ENCODE data around the gene CAPZA2. TPM values are rescaled to one million over a fixed set of nuclear protein-coding genes. Genes with fewer than 3 reads are reported as not detected.

CAPZA2 gene
- total RNA-seq, 1 experiment from 2014 or later: 157 TPM

DNA sequence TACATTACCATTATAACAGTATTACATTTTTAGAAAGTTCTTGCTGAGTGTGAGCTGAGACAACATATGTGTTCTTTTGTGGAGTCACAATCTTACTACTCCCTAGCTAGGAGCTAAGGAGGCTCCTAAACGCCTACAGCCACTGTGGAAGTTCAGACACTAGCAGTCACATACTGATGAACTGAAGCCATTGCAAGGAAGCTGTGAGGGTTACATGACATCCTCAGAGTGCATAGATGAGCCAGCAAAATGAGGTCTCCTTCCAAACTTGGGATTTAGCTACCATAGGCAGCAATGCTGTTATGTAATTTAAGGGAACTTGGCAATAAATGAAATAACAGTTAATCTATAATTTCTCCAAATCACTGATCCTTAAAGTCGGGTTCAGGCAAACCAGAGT is 80.1 kb downstream of the CAPZA2 start:
- H3K9me3 ChIP-seq (replicated peaks): no peaks in the 10 kb centered on the region
- no peak for DNase-seq (ENCODE audit: low read depth in 1 of 2, low spot score in 2 of 2)
- no peaks in the 10 kb centered on the region for H3K27me3 ChIP-seq (replicated peaks)
- H3K4me1 ChIP-seq (replicated peaks): no peaks in the 10 kb centered on the region
- H3K27ac ChIP-seq: no peak overlapping the region
- H3K4me3 ChIP-seq: no peak overlapping the region
- no peaks in the 10 kb centered on the region for H3K36me3 ChIP-seq

DNA sequence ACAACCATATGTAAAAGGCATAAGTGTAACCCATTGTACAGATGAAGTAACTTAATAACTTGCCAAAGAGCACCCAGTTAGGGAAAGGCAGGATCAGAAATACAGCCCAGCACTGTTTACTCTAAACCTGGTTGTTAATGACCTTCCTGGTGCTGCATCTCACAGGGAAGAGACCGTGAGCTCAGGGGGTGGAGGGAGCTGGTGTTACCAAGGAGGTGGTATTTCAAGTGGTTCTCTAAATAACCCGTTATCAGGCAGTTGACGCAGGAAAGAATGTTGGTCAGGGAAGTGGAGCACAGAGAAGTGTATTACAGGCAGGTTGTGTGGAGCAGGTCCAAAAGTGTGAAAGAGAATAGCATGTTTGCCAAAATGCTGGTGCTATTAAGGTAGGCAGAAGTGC is 86.5 kb downstream of the CAPZA2 start:
- peaks cover 6% of the 10 kb centered on the region for H3K36me3 ChIP-seq
- DNase-seq (ENCODE audit: low read depth in 1 of 2, low spot score in 2 of 2): no peak
- H3K27me3 ChIP-seq (replicated peaks): no peaks in the 10 kb centered on the region
- no peak overlapping the region for H3K27ac ChIP-seq
- no peak overlapping the region for H3K4me3 ChIP-seq
- H3K9me3 ChIP-seq (replicated peaks): 0 out of 2 replicates have a peak, but pooled peaks cover 2% of the 10 kb centered on the region
- H3K4me1 ChIP-seq (replicated peaks): peaks cover 13% of the 10 kb centered on the region

GRCh38 chr7:116949941-116950801 is 87.8 kb downstream of the CAPZA2 start:
- H3K4me1 ChIP-seq (replicated peaks): peaks cover 19% of the 10 kb centered on the region
- H3K27me3 ChIP-seq (replicated peaks): no peaks in the 10 kb centered on the region
- H3K27ac ChIP-seq: no peak overlapping the region
- DNase-seq (ENCODE audit: low read depth in 1 of 2, low spot score in 2 of 2): no peak
- H3K36me3 ChIP-seq: peaks cover 12% of the 10 kb centered on the region
- H3K4me3 ChIP-seq: no peak overlapping the region
- H3K9me3 ChIP-seq (replicated peaks): 0 out of 2 replicates have a peak, but pooled peaks cover 6% of the 10 kb centered on the region

DNA sequence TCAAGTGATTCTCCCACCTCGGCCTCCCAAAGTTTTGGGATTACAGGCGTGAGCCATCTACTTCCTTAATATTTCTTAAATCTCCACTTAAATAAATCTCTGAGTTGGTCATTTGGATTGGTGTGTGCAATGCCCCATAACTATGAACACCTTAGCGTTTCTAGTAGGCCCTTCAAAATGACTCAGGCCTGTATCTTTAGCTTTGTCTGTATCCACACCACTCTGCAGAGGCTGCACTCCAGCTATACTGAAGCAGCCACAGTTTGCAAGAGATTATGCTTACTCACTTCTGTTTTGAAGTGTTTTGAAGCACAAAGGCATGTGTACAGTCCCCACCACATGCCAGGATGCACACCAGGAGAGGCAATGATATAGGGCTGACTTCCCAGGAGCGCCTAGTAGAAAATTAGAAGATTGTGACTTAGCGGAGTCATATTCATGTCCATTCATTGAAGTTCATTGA is 88.5 kb downstream of the CAPZA2 start:
- Histone ChIP-seq H3K36me3 (peaks cover 12% of the 10 kb centered on the region), H3K4me3 (no peak overlapping the region), H3K27ac (no peak overlapping the region), H3K27me3 (replicated peaks) (no peaks in the 10 kb centered on the region), H3K9me3 (replicated peaks) (0 out of 2 replicates have a peak, but pooled peaks cover 6% of the 10 kb centered on the region), H3K4me1 (replicated peaks) (peaks cover 20% of the 10 kb centered on the region)
- no peak for DNase-seq (ENCODE audit: low read depth in 1 of 2, low spot score in 2 of 2)

DNA sequence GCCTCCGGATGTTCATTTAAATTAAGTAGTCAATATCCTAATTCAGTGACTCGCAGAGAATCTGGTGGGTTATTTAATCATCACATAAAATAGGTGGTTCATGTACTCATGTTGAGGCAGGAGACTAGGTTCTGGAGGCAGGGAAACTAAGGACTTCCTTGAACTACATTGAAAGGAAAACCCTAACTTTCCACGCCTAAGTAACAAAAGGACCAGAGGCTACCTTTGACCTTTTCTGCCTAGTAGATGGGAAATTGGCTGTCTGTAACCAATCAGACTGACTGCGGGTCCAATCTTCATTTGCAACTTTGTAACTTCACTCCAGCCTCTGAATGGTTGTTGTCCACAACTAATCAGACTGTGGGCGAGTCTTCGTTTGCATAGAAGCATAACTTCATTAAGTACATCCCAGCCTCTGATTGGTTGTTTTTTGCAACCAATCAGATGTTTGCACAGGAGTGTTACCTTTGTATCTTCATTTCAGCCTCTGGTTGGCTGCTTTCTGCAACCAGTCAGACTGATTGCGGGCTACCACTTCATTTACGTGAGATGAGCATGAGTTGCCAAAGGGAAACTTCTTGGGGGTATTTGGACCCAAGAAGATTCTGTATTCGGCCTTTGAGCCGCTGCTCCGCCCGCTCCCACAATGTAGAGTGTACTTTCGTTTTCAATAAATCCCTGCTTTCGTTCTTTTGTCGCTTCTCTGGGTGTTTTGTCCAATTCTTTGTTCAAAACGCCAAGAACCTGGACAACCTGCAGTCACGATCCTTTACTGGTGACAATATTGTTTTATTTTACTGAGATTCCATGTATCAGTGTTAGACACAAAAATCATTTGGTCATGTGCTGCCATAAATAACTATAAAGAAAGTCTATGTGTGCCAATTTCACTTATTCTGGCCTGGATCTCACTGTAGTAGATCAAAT is 89.2 kb downstream of the CAPZA2 start:
- Histone ChIP-seq H3K9me3 (replicated peaks) (0 out of 2 replicates have a peak, but pooled peaks cover 6% of the 10 kb centered on the region), H3K27me3 (replicated peaks) (no peaks in the 10 kb centered on the region), H3K4me1 (replicated peaks) (peaks cover 20% of the 10 kb centered on the region), H3K4me3 (no peak overlapping the region), H3K27ac (no peak overlapping the region), H3K36me3 (peaks cover 12% of the 10 kb centered on the region)
- DNase-seq (ENCODE audit: low read depth in 1 of 2, low spot score in 2 of 2): no peak

DNA sequence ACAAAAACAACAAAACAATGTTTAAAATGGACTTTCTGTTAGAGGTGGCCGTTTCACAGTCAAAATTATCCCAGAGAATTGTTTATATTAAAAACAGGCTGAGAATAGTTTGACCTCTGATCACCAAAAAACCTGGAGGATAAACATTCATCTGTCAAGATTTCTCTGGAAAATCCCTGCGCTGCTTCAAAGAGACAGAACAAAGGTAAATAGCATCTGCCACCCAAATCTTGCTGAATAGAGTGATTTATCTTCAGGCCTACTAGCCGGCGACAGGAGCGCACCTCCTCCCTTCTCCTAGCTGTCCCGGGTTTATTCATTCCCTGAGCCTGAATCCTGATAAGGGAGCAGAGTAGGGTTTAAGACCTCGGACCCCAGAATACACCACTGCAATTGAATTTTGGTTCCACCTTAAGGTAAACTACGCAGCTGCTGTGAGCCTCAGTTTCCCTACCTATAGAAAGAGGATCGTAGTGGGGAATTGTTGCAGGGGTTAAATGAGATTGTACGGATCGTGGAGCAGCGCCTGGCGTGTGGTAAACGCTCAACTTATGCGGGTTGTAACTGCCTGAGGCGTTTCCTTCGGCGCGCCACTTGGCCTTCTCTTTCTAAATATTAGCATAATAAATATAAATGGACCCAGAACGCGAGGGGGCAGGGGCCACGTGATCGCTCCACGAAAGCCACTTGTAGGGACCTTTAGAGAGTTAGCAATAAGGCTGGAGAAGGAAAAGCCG is 90.4 kb downstream of the CAPZA2 start:
- Histone ChIP-seq H3K9me3 (replicated peaks) (0 out of 2 replicates have a peak, but pooled peaks cover 6% of the 10 kb centered on the region), H3K27ac (peak overlapping the region; percentile 98), H3K27me3 (replicated peaks) (no peaks in the 10 kb centered on the region), H3K4me3 (peak overlapping the region; percentile 100), H3K36me3 (peaks cover 15% of the 10 kb centered on the region), H3K4me1 (replicated peaks) (peaks cover 20% of the 10 kb centered on the region)
- peak; percentile 56 to 64 for DNase-seq (ENCODE audit: low read depth in 1 of 2, low spot score in 2 of 2)

DNA sequence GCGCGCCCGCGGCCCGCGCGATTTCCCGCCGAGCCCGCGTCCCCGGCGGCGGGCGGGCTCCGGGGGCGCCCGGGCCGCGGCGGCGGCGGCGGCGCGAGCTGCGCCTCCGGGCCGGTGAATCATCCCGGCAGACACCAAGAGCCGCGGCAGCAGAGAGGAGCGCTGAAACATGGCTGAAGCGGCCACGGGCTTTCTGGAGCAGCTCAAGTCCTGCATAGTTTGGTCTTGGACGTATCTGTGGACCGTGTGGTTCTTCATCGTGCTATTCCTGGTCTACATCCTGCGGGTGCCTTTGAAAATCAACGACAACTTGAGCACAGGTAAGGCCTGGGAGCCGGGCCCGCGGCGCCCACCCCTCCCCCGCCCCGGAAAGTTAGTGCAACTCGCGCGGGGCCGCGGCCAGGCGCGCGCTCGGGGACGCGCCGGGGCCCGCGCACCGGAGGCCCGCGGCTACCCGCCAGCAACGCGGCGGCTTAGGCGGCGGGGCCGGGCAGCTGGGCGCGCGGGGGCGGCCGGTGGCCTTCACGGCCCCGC is 91.1 kb downstream of the CAPZA2 start, which contains the start of gene ST7:
ST7 (plus strand) TSS at position 130 of the 534 bp plus-strand sequence; CDS start at position 170, 40 bp downstream.
- no peaks in the 10 kb centered on the region for H3K27me3 ChIP-seq (replicated peaks)
- H3K4me3 ChIP-seq: peak within 1 kb of the TSS; percentile 100
- H3K36me3 ChIP-seq: peaks cover 15% of the 10 kb centered on the region
- H3K4me1 ChIP-seq (replicated peaks): peaks cover 20% of the 10 kb centered on the region
- H3K9me3 ChIP-seq (replicated peaks): 0 out of 2 replicates have a peak, but pooled peaks cover 6% of the 10 kb centered on the region
- peak within 1 kb of the TSS; percentile 98 for H3K27ac ChIP-seq
- peak; percentile 73 to 85 for DNase-seq (ENCODE audit: low read depth in 1 of 2, low spot score in 2 of 2)

DNA sequence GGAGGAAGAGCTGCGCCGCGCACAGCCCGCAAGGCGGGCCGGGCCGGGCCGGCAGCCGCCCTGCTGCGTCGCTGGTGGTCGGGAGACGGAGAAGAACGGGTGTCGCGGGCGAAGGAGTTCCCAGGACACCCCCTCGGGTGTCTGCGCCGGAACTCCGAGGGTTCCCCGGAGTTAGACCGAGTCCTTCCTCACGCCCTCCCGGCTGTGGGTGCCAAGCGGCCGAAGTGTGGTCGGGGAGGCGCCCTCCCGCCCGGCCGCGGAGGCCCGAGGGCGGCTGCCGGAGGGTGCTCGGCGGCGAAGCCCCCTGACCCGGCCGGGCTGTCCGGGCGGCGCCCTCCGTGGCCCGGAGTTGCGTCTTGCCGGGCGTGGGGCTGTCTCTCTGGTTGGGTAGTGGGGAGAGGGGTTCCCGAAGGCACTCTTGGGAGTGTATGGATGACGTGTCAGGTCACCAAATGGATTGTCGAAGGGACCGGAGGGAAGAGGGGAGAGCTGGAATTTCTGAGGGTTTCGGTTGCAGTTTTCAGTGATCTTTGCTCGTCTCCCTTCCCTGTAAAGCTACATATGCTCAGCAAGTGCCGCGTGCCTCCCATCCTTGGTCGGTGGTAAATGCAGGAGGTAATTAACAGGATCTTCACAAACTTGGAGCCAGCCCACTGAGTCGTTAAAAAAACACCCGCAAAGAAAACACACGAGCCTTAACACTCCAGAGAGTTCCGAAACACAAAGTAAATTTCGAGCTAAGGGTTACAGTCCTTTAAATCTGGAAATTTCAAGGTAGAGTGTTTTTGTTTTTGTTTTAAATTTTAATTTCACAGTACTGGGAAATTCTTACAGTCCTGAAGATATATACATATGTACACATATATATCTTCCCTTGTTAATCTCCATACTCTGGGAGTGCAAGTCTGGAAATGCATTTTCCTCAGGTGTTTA is 91.8 kb downstream of the CAPZA2 start:
- 0 out of 2 replicates have a peak, but pooled peaks cover 6% of the 10 kb centered on the region for H3K9me3 ChIP-seq (replicated peaks)
- H3K27ac ChIP-seq: peak overlapping the region; percentile 98
- peak overlapping the region; percentile 100 for H3K4me3 ChIP-seq
- H3K4me1 ChIP-seq (replicated peaks): peaks cover 20% of the 10 kb centered on the region
- H3K36me3 ChIP-seq: peaks cover 15% of the 10 kb centered on the region
- DNase-seq (ENCODE audit: low read depth in 1 of 2, low spot score in 2 of 2): peak; percentile 69 to 72
- no peaks in the 10 kb centered on the region for H3K27me3 ChIP-seq (replicated peaks)

DNA sequence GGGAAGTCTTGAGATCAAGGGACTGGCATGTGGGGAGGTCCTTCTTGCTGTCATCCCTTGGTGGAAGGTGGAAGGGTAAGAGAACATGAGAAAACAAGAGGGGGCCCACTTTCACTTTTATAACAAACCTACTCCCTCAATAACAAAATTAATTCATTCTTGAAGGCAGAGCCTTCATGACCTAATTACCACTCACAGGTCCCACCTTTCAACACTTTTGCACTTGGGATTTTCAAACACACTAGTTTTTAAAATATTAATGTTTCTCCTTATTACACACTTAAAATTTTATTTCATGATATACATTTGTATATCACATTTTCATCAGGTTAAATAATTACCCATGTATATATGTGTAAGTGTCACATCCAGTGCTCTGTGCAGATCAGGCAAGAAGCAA is 93.0 kb downstream of the CAPZA2 start:
- Histone ChIP-seq H3K27ac (no peak overlapping the region), H3K27me3 (replicated peaks) (no peaks in the 10 kb centered on the region), H3K36me3 (peaks cover 15% of the 10 kb centered on the region), H3K9me3 (replicated peaks) (0 out of 2 replicates have a peak, but pooled peaks cover 6% of the 10 kb centered on the region), H3K4me3 (no peak overlapping the region), H3K4me1 (replicated peaks) (peaks cover 20% of the 10 kb centered on the region)
- DNase-seq (ENCODE audit: low read depth in 1 of 2, low spot score in 2 of 2): no peak

GRCh38 chr7:116955801-116956476 is 93.6 kb downstream of the CAPZA2 start:
- Histone ChIP-seq H3K4me3 (no peak overlapping the region), H3K9me3 (replicated peaks) (0 out of 2 replicates have a peak, but pooled peaks cover 6% of the 10 kb centered on the region), H3K36me3 (peaks cover 15% of the 10 kb centered on the region), H3K27me3 (replicated peaks) (no peaks in the 10 kb centered on the region), H3K27ac (no peak overlapping the region), H3K4me1 (replicated peaks) (peaks cover 20% of the 10 kb centered on the region)
- no peak for DNase-seq (ENCODE audit: low read depth in 1 of 2, low spot score in 2 of 2)

DNA sequence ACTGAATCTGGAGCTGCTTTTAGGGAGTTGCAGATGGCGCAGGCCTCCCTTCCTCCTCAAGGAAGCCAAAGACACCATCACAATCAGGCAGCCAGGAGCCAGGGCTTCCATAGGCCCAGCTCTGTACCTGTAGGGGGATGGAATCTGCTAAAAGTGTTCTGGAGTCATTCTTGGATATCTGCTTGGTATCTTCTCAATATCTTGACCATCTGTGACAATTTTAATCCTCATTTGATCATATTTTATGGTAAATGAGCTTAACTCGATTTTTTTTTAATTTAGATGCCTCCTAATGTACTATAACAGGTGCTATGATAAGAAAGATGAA is 94.1 kb downstream of the CAPZA2 start:
- Histone ChIP-seq H3K36me3 (peaks cover 15% of the 10 kb centered on the region), H3K9me3 (replicated peaks) (0 out of 2 replicates have a peak, but pooled peaks cover 6% of the 10 kb centered on the region), H3K4me3 (no peak overlapping the region), H3K27ac (no peak overlapping the region), H3K4me1 (replicated peaks) (peaks cover 20% of the 10 kb centered on the region), H3K27me3 (replicated peaks) (no peaks in the 10 kb centered on the region)
- no peak for DNase-seq (ENCODE audit: low read depth in 1 of 2, low spot score in 2 of 2)
